GM12878 (cell line): Measurements from ENCODE around the gene ST3GAL5. TPM values are rescaled to one million over a fixed set of nuclear protein-coding genes. Genes with fewer than 3 reads are reported as not detected.

Experiments used
- ATAC-seq: fragments of 200-7000 bp; cut with Tn5 transposase; 3 replicates; pipeline ENCODE4 v1.9.1; 2020; ENCODE audit warnings: mild to moderate bottlenecking, moderate library complexity
- BruUV-seq: library from RNA; stranded (reverse); fragments of 400-500 nt; replicated peaks from 2 replicates; lab custom pipeline; 2021; lab: Mats Ljungman, UMichigan
- CTCF ChIA-PET: fragments of 300-600 bp; sonication (Branson Sonifier 250); formaldehyde crosslinking; extraction: SDS; loops from one replicate; lab custom pipeline; 2021; ENCODE audit warnings: inconsistent platforms; lab: Yijun Ruan, JAX
- POLR2A ChIA-PET: fragments of 350-600 bp; formaldehyde crosslinking; extraction: SDS; loops from one replicate; lab custom pipeline; 2021; ENCODE audit warnings: inconsistent platforms; lab: Charles Lee
- RAD21 ChIA-PET: fragments of 300-600 bp; sonication (Branson Sonifier 250); formaldehyde crosslinking; loops from one replicate; lab custom pipeline; 2023; ENCODE audit warnings: antibody characterized with exemption; ENCODE audit not compliant: unreplicated experiment; lab: Charles Lee
- SMC1A ChIA-PET: fragments of 300-600 bp; sonication (Branson Sonifier 250); formaldehyde crosslinking; loops from one replicate; lab custom pipeline; 2023; ENCODE audit not compliant: unreplicated experiment, uncharacterized antibody; lab: Charles Lee
- DNase-seq: peaks from one replicate; pipeline ENCODE4 v3.0.0-alpha.2; 2011; ENCODE audit warnings: low read depth, low spot score
- FAIRE-seq: peaks from 3 replicates; lab custom pipeline; 2011; peaks lifted over from hg19 to GRCh38; lab: Jason Lieb, UNC
- H2AFZ ChIP-seq: 2 replicates; pipeline ENCODE4 v1.6.0; 2011; ENCODE audit warnings: low read depth, low read length, control low read depth; ENCODE audit not compliant: control insufficient read depth
- H3K27ac ChIP-seq: 2 replicates; pipeline ENCODE4 v1.5.1; 2011; ENCODE audit warnings: control low read depth; ENCODE audit not compliant: control insufficient read depth, insufficient read depth
- H3K27me3 ChIP-seq, 2 experiments: replicated peaks in 1 of 2; 2 replicates each; pipeline versions ENCODE4 v1.6.0 to v1.6.1; 2011; ENCODE audit warnings: low read length in 1 of 2; ENCODE audit not compliant: control insufficient read depth in 2 of 2, insufficient read depth in 2 of 2
- H3K36me3 ChIP-seq, 2 experiments: 2 replicates each; pipeline ENCODE4 v1.5.1; 2011; ENCODE audit warnings: low read length in 1 of 2; ENCODE audit not compliant: control insufficient read depth in 2 of 2, insufficient read depth in 2 of 2
- H3K4me1 ChIP-seq: 2 replicates; pipeline ENCODE4 v1.6.1; 2011; ENCODE audit warnings: mild to moderate bottlenecking, low read length, moderate library complexity, mixed read lengths; ENCODE audit not compliant: control insufficient read depth, insufficient read depth
- H3K4me2 ChIP-seq: 2 replicates; pipeline ENCODE4 v1.6.0; 2011; ENCODE audit warnings: control low read depth; ENCODE audit not compliant: control insufficient read depth, insufficient read depth
- H3K4me3 ChIP-seq: fragments of 200-600 bp; sonication (generic); 2 replicates; pipeline ENCODE4 v1.5.1; 2016
- H3K79me2 ChIP-seq: 2 replicates; pipeline ENCODE4 v1.6.0; 2011; ENCODE audit warnings: low read length; ENCODE audit not compliant: control insufficient read depth, insufficient read depth
- H3K9ac ChIP-seq: 2 replicates; pipeline ENCODE4 v1.8.0; 2011; ENCODE audit warnings: low read length, control low read depth, mixed read lengths; ENCODE audit not compliant: control insufficient read depth, insufficient read depth
- H3K9me3 ChIP-seq: replicated peaks from 3 replicates; pipeline ENCODE4 v1.5.1; 2011; ENCODE audit warnings: mild to moderate bottlenecking, low read length; ENCODE audit not compliant: control insufficient read depth, insufficient read depth
- H4K20me1 ChIP-seq: 2 replicates; pipeline ENCODE4 v1.6.0; 2011; ENCODE audit not compliant: control insufficient read depth, insufficient read depth
- ATF2 ChIP-seq: IDR thresholded peaks from 2 replicates; pipeline ENCODE4 v1.6.1; 2012; ENCODE audit warnings: low read length, inconsistent platforms
- BHLHE40 ChIP-seq, 2 experiments: fragments of 450-650 bp in 1 of 2; IDR thresholded peaks; 2 replicates each; pipeline ENCODE4 v1.6.1; 2011 to 2017; ENCODE audit warnings: low read depth in 2 of 2, borderline replicate concordance in 1 of 2, improper control_type of control experiment in 1 of 2, low read length in 1 of 2, mild to moderate bottlenecking in 1 of 2
- CHD1 ChIP-seq: IDR thresholded peaks from 2 replicates; pipeline ENCODE4 v1.6.1; 2012; ENCODE audit warnings: low read depth, low read length, improper control_type of control experiment
- KDM1A ChIP-seq: fragments of 200-600 bp; sonication (generic); IDR thresholded peaks from 2 replicates; pipeline ENCODE4 v1.6.1; 2016; ENCODE audit warnings: borderline replicate concordance
- NFYA ChIP-seq: IDR thresholded peaks from 2 replicates; pipeline ENCODE4 v1.6.1; 2011; ENCODE audit warnings: low read depth, mild to moderate bottlenecking, low read length, improper control_type of control experiment, borderline replicate concordance
- SMAD1 ChIP-seq: fragments of 450-650 bp; IDR thresholded peaks from 2 replicates; pipeline ENCODE4 v1.6.1; 2018; ENCODE audit warnings: mild to moderate bottlenecking, low read depth; ENCODE audit not compliant: partially characterized antibody
- ZZZ3 ChIP-seq: IDR thresholded peaks from 2 replicates; pipeline ENCODE4 v1.6.1; 2011; ENCODE audit warnings: low read depth; ENCODE audit not compliant: control insufficient read depth, insufficient read length
- WGBS: methylation state at CpG from one replicate; pipeline ENCODE4 v1.1.6; 2016; ENCODE audit warnings: low lambda C conversion rate; ENCODE audit not compliant: insufficient replicate concordance, insufficient coverage; ENCODE audit errors: missing lambda C conversion rate; 5-methylcytosine and 5-hydroxymethylcytosine counted together
- in situ Hi-C: fragments of 300-500 bp; cut with MboI; formaldehyde crosslinking; loops from 9 replicates; pipeline ENCODE4 v1.14.3; 2018; ENCODE audit warnings: mixed read lengths
- intact Hi-C: fragments of 100-400 bp; cut with micrococcal nuclease; formaldehyde crosslinking; loops from one replicate; pipeline ENCODE4 v1.14.2; 2022; ENCODE audit not compliant: unreplicated experiment
- polyA plus RNA-seq, 11 experiments: library from polyadenylated mRNA; depleted of rRNA in 4 of 11; unstranded in 6 of 11; stranded (reverse) in 5 of 11; fragments of >200 nt; fragmentation: Nextera tagmentation in 4 of 11; fragmentation: Illumina TruSeq in 1 of 11; extraction: Ambion mirVana in 4 of 11; extraction: Trizol in 1 of 11; gene quantifications; 1 replicate in 1 of 11; 2 replicates in 10 of 11; pipeline versions ENCODE4 v1.2.1 to v1.2.3, GENCODE V29; 2011 to 2016; ENCODE audit warnings: inconsistent platforms in 2 of 11, missing spikeins in 2 of 11, low read depth in 1 of 11
- total RNA-seq, 4 experiments: library from RNA; depleted of rRNA in 3 of 4; stranded (reverse); fragments of >200 nt in 3 of 4; fragmentation: Illumina TruSeq in 1 of 4; extraction: Trizol in 1 of 4; gene quantifications; 2 replicates each; pipeline versions ENCODE4 v1.2.1 to v1.2.3, GENCODE V29; 2013 to 2021

ST3GAL5 gene
- total and polyA plus RNA-seq, 10 of the 15 experiments (the other 5 are each of a cell fraction or from before 2014, with no cell fraction given): 5.2 to 60.9 (median 10.2) TPM

- no peak for FAIRE-seq
- in situ Hi-C loops: no loop called here
- BruUV-seq: no TSS peak
These were observed 4.9 kb upstream of the ST3GAL5 start for GRCh38 chr2:85893428-85894258.

More at GRCh38 chr2:85893428-85894258, 4.9 kb upstream of the ST3GAL5 start:
- Histone ChIP-seq H3K27ac (no peak overlapping the region), H3K36me3 (no peaks in the 10 kb centered on the region), H3K4me3 (no peak overlapping the region), H3K9me3 (peaks cover 9% of the 10 kb centered on the region; the same call in 2 of the 3 replicates), H3K9ac (no peak overlapping the region), H3K4me1 (peaks cover 7% of the 10 kb centered on the region; the same call in 1 of the 2 replicates), H3K4me2 (no peak overlapping the region), H2AFZ (no peak overlapping the region), H3K27me3 (no peaks in the 10 kb centered on the region), H4K20me1 (no peaks in the 10 kb centered on the region), H3K79me2 (no peaks in the 10 kb centered on the region)
- POLR2A ChIA-PET: no interaction called here
- no peak for TF ChIP-seq ZZZ3
- no peak for TF ChIP-seq CHD1
- TF ChIP-seq ATF2: no peak
- TF ChIP-seq SMAD1: no peak
- no peak for TF ChIP-seq KDM1A
- TF ChIP-seq NFYA: no peak
- no peak for TF ChIP-seq BHLHE40 (IDR thresholded peaks at IDR 0.05; ENCODE audit: borderline replicate concordance in 1 of 2, low read depth in 2 of 2, low read length in 1 of 2)
- intact Hi-C loops: no loop called here
- ATAC-seq (no peak), DNase-seq (no peak)
- WGBS: 55% methylated on average over 9 of the region's 9 CpGs
- SMC1A ChIA-PET: interaction anchor here (1.2 to 11.8 kb wide), 2 partner anchors 8 to 63 kb away, joined by 3 to 248 read pairs; no protein-coding TSS in a partner anchor
- CTCF ChIA-PET: interaction anchor here (1.0 to 16.3 kb wide), 3 partner anchors 64 to 143 kb away, joined by 3 to 251 read pairs (median 4); no protein-coding TSS in a partner anchor
- RAD21 ChIA-PET: interaction anchor here (1.2 to 10.0 kb wide), 2 partner anchors 103 to 142 kb away, joined by 5 to 150 read pairs; no protein-coding TSS in a partner anchor
